HK-2 (cell line): ENCODE measurements around the gene DSC2.
A peak's percentile ranks its signal among the peaks of the same experiment; 100 is the strongest.
"Not testable (repeated sequence)": the region's sequence is repeated elsewhere in the genome, so short reads cannot be mapped to it uniquely, and the experiment has no call there.

ENCODE experiments used
- DNase-seq: peaks from one replicate; pipeline ENCODE4 v3.0.0-alpha.2; 2018; ENCODE audit not compliant: unreplicated experiment

DSC2 gene

GRCh38 chr18:31102025-31102684 lies at the start of gene DSC2:
Gene DSC2 (minus strand): TSS chr18:31102421. CDS start chr18:31101971, 450 bp downstream.
- peak; percentile 26 for DNase-seq

- no peak for DNase-seq
These were observed 47.1 kb upstream of the DSC2 start for GRCh38 chr18:31149351-31149750.

DNA sequence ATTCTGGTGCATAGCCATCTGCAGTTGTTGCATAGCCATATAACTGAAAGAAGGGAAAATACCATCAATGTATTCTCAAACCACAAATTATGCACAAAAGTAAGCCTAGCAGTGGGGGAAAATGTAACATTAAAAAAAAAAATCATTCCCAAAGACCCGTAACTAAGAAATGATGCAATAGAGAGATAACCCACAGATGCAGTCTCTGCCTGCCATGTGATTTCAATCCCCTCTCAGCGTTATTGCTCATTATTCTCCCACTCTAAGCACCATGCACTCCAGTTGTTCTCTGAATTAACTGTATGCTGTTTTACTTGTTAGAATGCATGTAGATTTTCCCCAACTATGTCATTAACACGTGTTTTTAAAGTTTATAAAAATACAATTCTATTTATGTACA lies 46.4 kb upstream of the DSC2 start:
- DNase-seq = no peak

DNA sequence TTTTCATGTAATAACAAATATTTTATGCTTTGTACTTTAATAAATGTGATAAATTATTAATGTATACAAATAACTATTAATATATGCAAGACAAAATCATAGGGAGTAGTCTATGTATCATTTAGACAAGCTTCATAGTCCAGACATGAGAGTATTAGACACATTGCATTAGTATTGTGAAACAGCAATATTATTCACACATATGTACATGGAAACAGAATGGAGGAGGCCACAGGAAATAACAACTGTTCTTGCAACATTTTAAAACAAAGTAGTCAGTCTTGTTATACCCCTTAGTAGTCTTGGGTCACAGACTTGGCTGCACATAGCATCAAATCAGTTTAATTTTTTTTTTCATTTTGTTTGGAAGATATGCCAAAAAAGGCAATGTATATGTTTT lies 44.6 kb upstream of the DSC2 start:
- no peak for DNase-seq

- no peak for DNase-seq
These were observed 40.8 kb upstream of the DSC2 start for GRCh38 chr18:31143025-31143424.

- DNase-seq = no peak
These were observed 36.5 kb upstream of the DSC2 start for GRCh38 chr18:31138709-31139108.

- DNase-seq = no peak
These were observed 32.8 kb upstream of the DSC2 start for GRCh38 chr18:31134988-31135529.

DNA sequence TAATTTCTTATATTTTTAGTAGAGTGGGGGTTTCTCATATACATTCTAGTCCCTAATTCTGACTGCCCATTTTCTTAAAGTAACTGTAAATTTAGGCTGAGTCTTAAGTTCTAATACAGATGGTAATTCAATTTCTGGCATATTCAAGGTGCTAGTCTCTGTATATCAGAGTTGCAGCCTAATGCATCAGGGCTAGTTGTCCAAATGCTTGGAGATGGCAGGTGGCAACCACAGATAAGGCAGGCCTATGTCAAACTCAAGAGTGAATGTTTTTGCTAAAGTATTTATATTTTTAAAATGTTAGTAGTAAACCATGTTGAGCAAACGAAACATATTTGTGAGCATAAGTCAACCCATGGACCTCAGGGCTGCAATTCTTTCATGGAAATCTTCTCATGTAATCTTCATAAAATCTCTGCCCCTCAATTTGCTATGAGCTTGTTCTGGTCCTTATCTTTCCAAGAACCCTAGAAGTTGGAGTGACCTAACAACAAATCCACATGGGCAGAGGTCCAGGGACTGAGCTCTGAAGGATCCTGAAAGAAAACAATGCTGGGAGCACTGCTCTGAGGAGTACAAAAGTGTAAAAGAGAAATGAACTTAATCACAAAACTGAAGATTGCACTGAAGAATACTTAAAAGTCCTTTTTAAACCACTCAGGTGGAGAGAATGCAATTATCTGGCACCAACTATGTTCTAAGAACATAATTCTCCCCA lies 27.3 kb upstream of the DSC2 start:
- DNase-seq = no peak

DNA sequence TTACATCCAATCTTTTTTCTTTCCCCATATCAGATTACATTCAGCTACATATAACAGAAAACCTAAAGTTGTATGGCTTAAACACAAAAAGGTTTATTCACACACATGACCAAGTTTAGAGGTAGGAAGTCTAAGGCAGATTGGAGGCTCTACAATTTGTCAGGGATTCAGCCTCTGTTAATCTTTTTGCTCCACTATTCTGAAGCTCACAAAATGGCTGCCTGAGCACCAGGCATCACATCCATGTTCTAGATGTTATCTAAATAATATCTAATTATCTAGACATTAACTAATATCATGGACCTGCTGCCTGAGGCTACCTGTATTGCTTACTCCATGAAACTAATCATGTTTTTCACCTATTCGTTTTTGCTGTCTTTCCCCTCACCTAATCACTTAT lies 23.7 kb upstream of the DSC2 start:
- DNase-seq = no peak

DNA sequence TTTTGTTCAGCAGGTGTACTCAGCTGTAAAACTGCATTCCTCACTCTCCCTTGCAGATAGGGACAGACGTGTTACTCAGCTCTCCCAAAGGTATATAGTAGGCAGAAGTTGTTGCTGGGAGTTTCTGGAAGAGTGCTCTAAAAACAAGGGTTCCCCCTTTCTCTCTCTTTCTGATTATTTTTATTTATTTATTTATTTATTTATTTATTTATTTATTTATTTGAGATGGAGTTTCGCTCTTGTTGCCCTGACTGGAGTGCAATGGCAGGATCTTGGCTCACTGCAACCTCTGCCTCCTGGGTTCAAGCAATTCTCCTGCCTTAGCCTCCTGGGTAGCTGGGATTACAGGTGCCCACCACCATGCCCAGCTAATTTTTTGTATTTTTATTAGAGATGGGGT lies 20.9 kb upstream of the DSC2 start:
- not testable (repeated sequence) for DNase-seq

- DNase-seq = no peak
These were observed 18.4 kb upstream of the DSC2 start for GRCh38 chr18:31120594-31120993.

- DNase-seq = no peak
These were observed 14.8 kb upstream of the DSC2 start for GRCh38 chr18:31116853-31117595.

GRCh38 chr18:31112804-31113203 lies 10.6 kb upstream of the DSC2 start:
- no peak for DNase-seq

- no peak for DNase-seq
These were observed 3.5 kb upstream of the DSC2 start for GRCh38 chr18:31105733-31106132.

DNA sequence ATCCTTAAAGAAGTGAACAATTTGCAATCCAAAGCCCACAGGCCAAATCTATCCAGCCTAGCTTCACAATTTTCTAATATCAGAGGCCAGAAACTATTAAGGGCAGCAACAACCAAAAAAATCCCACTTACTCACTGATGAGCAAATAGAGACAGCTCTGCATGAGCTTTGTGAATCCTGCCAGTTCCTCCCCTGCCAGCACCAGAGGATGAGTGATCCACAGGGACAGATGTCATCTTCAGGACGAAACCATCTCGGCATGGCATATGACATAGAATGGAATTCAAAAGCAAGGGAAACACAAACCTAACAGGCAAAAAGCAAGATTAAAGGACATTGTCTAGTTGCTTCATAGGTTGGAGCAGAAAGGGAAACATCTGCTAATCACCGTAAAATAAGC lies 2.2 kb upstream of the DSC2 start:
- no peak for DNase-seq

DNA sequence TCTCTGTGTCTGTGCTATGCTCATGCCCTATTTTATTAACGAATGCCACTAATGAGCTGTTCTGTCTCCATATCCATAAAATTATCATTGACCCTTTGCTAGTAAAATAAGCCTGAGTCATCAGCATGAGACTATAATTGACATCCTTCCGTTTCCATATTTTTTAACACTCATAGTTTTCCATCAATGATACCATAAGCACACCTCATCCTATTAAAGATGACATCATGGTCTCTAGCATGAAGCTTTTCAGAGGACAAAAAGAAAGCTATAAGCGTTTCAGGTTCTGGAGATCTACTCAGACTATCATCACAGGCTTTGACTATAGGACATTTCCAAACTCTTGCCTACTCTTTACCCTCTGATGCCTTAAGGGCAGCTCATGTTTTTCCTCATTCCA lies 1.2 kb upstream of the DSC2 start:
- no peak for DNase-seq

- DNase-seq = no peak
These were observed 720 bp upstream of the DSC2 start for GRCh38 chr18:31102941-31103340.

DNA sequence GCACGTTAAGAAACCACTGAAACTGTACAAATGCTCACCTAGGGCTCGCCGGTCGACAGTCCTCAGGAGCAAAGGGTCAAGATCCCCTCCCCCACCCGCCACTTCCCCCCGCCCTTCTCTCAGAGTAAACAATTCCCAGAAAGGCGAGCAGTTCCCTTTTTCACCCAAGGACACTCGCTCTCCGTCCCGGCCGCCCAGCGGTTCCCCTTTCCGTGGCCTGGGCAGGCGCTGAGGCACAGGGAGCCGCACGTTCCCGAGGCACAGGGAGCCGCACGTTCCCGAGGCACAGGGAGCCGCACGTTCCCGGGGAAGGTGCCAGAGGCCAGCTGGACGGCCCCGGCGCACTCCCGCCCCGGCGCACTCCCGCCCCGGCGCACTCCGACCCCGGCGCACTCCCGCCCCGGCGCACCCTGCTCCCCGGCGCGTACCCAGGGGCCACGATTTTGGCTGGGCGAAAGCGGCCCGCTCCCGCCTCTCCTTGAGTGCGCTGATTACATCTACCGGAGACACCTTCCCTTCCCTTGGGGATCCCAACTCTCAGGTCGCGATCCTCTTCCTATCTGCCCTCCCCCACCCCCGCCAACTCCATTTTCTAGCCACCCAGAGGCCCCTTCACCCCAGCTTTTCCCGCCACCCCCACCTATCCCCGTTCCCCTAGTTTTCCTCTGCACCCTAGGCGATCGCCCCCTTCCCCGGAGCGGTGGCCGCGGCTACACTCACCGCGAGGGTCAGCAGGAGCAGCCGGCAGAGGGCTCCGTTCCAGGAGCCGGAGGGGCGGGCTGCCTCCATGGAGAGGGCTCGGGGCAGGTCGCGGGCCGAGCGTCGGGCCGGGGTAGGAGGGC lies 817 bp downstream of the DSC2 start:
- DNase-seq = peak; percentile 55

DNA sequence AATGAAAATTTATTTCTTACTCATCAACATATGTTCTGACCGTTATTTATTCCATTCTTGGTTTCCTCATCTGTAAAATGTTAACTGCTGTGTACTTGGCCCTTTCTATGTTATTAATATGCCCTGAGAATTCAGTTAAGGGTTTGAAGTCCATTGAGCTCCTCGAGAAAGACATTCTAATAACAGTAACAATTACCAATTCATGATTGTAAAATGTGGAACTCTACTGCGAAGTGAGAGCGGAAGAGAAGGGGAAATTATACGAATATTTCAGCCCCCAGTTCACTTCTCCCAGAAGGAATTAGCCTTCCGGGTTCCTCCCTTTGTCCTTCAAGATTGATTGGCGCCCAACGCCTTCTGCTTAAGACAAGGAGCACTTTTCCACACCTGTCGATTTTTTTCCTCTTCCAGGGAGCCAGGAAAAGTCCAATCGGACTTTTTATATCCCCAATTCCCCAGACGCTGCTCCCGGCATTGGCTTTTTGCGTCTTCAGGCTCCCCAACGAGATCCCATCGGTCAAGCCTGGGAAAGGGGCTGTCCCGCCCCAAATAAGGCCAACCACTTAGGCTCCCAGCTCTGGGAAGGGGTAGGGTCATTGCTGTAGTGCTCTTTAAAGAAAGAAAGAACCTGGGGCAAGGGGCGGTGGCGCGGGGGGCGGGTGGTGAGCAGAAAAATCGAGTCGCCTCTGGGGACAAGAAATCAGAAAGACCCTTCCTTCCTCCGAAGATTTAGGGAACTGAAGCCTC lies 1.6 kb downstream of the DSC2 start:
- peak; percentile 43 for DNase-seq

DNA sequence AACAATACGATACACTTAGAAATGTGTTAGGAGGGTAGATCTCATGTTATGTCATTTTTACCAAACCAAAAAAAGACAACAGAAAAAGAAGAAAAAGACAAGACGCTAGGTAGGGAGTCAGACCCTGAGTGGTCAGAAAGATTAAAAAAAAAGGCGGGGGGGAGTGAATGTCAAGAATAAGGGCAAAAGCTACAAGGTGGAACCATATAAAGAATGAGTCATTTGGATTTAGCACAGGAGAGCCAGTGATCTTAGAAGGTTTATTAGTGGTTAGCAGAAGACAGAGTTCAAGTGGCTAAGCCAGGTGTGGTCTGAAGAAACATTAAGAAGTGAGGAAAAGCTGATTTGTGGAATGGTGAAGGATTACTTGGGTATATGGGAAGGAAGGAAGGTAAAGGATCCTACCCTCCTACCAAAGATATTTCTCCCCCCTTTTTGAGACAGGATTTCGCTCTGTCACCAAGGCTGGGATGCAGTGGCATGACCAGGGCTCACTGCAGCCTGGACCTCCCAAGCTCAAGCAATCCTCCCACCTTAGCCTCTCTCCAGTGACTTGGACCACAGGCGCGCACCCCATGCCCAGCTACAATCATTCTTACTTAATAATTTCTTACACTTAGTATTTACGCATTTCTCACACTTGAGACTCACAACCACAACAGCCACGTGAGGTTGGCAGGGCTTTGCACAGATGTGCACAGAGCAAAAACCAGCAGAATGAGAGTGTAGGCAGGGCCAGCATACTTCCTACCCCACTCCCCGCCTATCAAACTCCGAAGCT lies 2.6 kb downstream of the DSC2 start:
- no peak for DNase-seq
